G401 (cell line): Measurements from ENCODE around the gene BMP7. TPM values are rescaled to one million over a fixed set of nuclear protein-coding genes. Genes with fewer than 3 reads are reported as not detected.

Experiments used
- DNase-seq: peaks from one replicate; pipeline ENCODE4 v3.0.0-alpha.2; 2015; ENCODE audit warnings: low spot score
- in situ Hi-C: cut with HindIII; loops from 2 replicates; pipeline ENCODE4 v1.10.0; 2016; ENCODE audit warnings: low sequenced_read_pairs, mixed read lengths
- total RNA-seq: library from RNA; depleted of rRNA; stranded (reverse); fragments of >200 nt; shearing (Covaris generic); gene quantifications from 2 replicates; pipeline ENCODE4 v1.2.3, GENCODE V29; 2014

The BMP7 gene
- total RNA-seq, 1 experiment from 2014 or later: 81.3 TPM

- in situ Hi-C loops: no loop called here
These were observed 8.6 kb downstream of the BMP7 start for GRCh38 chr20:57257701-57258453.

GRCh38 chr20:57256908-57257307, 9.5 kb downstream of the BMP7 start:
- no peak for DNase-seq
- in situ Hi-C loops: no loop called here

More at GRCh38 chr20:57257701-57258453, 8.6 kb downstream of the BMP7 start:
- no peak for DNase-seq

- in situ Hi-C loops: no loop called here
- DNase-seq: no peak
These were observed 10.2 kb downstream of the BMP7 start for GRCh38 chr20:57256205-57256604.

- in situ Hi-C loops: no loop called here
These were observed 11.3 kb downstream of the BMP7 start for GRCh38 chr20:57255183-57255582.

GRCh38 chr20:57252559-57253162, 13.8 kb downstream of the BMP7 start:
- in situ Hi-C loops: no loop called here
- DNase-seq: no peak

More at GRCh38 chr20:57255183-57255582, 11.3 kb downstream of the BMP7 start:
- DNase-seq: no peak

- in situ Hi-C loops: no loop called here
- DNase-seq: no peak
These were observed 14.5 kb downstream of the BMP7 start for GRCh38 chr20:57251949-57252348.

GRCh38 chr20:57251344-57251743, 15.1 kb downstream of the BMP7 start:
- DNase-seq: no peak
- in situ Hi-C loops: no loop called here

GRCh38 chr20:57250607-57251343, 15.7 kb downstream of the BMP7 start:
- in situ Hi-C loops: no loop called here
- DNase-seq: no peak

GRCh38 chr20:57249772-57250171, 16.7 kb downstream of the BMP7 start:
- DNase-seq: no peak
- in situ Hi-C loops: no loop called here

- in situ Hi-C loops: no loop called here
- no peak for DNase-seq
These were observed 17.4 kb downstream of the BMP7 start for GRCh38 chr20:57249073-57249472.

GRCh38 chr20:57248132-57248797, 18.2 kb downstream of the BMP7 start:
- DNase-seq: no peak
- in situ Hi-C loops: no loop called here

GRCh38 chr20:57247292-57247965, 19.0 kb downstream of the BMP7 start:
- in situ Hi-C loops: no loop called here
- no peak for DNase-seq

- in situ Hi-C loops: no loop called here
- no peak for DNase-seq
These were observed 20.4 kb downstream of the BMP7 start for GRCh38 chr20:57245997-57246396.

GRCh38 chr20:57244627-57245214, 21.7 kb downstream of the BMP7 start:
- DNase-seq: no peak

GRCh38 chr20:57244221-57244585, 22.2 kb downstream of the BMP7 start:
- DNase-seq: no peak
- in situ Hi-C loops: no loop called here

More at GRCh38 chr20:57244627-57245214, 21.7 kb downstream of the BMP7 start:
- in situ Hi-C loops: no loop called here

GRCh38 chr20:57243480-57244220, 22.8 kb downstream of the BMP7 start:
- no peak for DNase-seq
- in situ Hi-C loops: no loop called here

GRCh38 chr20:57242414-57242813, 24.0 kb downstream of the BMP7 start:
- DNase-seq: no peak
- in situ Hi-C loops: no loop called here

GRCh38 chr20:57241363-57241991, 25.0 kb downstream of the BMP7 start:
- in situ Hi-C loops: no loop called here
- DNase-seq: no peak
